ENCODE data around the gene ROPN1L.

Gene ROPN1L

DNA sequence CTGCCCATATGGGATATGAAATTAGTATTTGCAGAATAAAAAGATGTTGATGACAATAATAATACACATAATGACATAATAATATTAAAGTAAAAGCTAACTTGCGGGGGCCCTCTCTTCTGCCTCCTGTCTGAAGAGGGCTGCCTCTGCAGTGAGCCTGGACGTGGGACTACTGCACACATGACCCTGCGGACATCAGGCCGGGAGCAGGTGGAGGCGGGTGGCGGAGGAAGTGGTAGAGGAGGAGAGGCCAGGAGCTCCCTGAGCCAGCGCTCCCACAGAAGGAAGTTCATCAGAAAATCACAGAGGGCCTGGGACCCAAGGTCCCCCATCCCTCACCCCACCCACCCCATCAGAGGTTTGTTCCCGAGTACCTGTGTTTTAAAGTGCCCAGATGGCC, 60.5 kb downstream of the ROPN1L start:
- no peak overlapping the region for H3K4me3 ChIP-seq (ENCODE audit: low read length)
- no peak for DNase-seq (ENCODE audit: low read depth)
- TF ChIP-seq, protein P1, sequence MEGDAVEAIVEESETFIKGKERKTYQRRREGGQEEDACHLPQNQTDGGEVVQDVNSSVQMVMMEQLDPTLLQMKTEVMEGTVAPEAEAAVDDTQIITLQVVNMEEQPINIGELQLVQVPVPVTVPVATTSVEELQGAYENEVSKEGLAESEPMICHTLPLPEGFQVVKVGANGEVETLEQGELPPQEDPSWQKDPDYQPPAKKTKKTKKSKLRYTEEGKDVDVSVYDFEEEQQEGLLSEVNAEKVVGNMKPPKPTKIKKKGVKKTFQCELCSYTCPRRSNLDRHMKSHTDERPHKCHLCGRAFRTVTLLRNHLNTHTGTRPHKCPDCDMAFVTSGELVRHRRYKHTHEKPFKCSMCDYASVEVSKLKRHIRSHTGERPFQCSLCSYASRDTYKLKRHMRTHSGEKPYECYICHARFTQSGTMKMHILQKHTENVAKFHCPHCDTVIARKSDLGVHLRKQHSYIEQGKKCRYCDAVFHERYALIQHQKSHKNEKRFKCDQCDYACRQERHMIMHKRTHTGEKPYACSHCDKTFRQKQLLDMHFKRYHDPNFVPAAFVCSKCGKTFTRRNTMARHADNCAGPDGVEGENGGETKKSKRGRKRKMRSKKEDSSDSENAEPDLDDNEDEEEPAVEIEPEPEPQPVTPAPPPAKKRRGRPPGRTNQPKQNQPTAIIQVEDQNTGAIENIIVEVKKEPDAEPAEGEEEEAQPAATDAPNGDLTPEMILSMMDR (conservative IDR thresholded peaks at IDR 0.05; ENCODE audit: low read depth, low read length) = no peak

DNA sequence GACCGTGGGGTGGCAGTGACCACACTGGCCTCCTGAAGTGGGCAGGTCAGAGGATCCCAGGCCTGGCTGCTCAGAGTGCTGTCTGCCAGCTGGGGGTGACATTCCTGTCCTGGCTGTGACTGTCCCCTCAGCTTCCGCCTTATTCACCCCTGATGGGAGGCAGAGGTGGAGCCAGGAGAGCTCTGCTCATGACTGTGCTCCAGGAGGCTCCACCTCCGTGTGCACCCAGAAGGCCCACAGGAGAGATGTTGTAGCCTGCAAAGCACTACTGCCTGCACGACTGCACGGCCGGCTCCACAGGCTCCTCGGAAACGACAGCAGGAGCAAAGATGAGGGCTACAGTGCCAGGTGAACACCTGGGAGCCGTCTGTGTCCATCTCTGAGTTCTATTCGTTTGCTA, 60.9 kb downstream of the ROPN1L start:
- no peak for DNase-seq (ENCODE audit: low read depth)
- TF ChIP-seq, protein P1 (conservative IDR thresholded peaks at IDR 0.05; ENCODE audit: low read depth, low read length) = no peak
- no peak overlapping the region for H3K4me3 ChIP-seq (ENCODE audit: low read length)

GRCh38 chr5:10503321-10503720, 61.6 kb downstream of the ROPN1L start:
- TF ChIP-seq, protein P1 (conservative IDR thresholded peaks at IDR 0.05; ENCODE audit: low read depth, low read length) = no peak
- no peak overlapping the region for H3K4me3 ChIP-seq (ENCODE audit: low read length)
- no peak for DNase-seq (ENCODE audit: low read depth)

DNA sequence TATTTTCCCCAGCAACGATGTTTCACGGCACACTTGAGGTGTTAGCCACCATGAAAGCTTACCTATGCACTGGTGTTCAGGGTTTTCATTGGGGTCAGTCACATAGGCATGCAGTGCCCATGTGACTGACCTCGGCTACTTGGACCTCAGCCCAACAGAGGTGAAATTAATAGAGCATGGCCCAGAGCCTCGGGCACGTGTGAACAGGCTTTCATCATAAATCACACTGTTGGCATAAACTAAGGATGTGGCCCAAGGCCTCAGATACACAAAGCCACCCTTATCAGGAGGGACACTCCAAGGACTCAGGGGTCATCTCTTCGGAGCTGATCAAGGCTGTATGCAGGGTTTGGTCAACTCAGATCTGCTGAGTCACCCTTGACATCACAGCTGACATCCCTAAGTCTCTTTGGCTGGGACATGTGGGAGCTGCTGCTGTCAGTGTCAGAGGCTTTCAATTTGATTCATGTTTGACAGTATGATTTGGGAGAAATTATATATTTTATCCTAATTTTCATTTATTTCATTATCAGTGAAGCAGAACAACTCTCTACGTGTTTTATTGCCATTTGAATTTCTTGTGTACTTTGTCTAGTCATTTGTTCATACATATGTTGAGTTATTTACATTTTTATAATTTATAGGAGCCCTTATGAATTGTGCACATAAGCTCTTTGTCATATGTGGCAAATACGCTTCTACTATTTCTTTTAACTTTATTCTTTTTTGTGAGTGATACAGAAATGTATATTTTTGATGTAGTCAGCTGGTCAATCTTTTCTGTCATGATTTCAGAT, 62.5 kb downstream of the ROPN1L start:
- DNase-seq (ENCODE audit: low read depth) = no peak
- H3K4me3 ChIP-seq (ENCODE audit: low read length) = no peak overlapping the region
- TF ChIP-seq, protein P1 (conservative IDR thresholded peaks at IDR 0.05; ENCODE audit: low read depth, low read length) = no peak

- TF ChIP-seq, protein P1 (conservative IDR thresholded peaks at IDR 0.05; ENCODE audit: low read depth, low read length) = no peak
- no peak overlapping the region for H3K4me3 ChIP-seq (ENCODE audit: low read length)
- no peak for DNase-seq (ENCODE audit: low read depth)
These were observed 63.9 kb downstream of the ROPN1L start for GRCh38 chr5:10505517-10506095.

- DNase-seq (ENCODE audit: low read depth) = no peak
These were observed 64.9 kb downstream of the ROPN1L start for GRCh38 chr5:10506535-10506934.

More at GRCh38 chr5:10506535-10506934, 64.9 kb downstream of the ROPN1L start:
- H3K4me3 ChIP-seq (ENCODE audit: low read length) = no peak overlapping the region
- TF ChIP-seq, protein P1 (conservative IDR thresholded peaks at IDR 0.05; ENCODE audit: low read depth, low read length) = no peak
